ENCODE measurements around the gene JPH4. TPM values are rescaled to one million over a fixed set of nuclear protein-coding genes. Genes with fewer than 3 reads are reported as not detected.

JPH4 gene
- polyA plus RNA-seq, 1 donor (not counting 4 experiments of a cell fraction or from before 2014, with no cell fraction given) = 0.01 TPM

DNA sequence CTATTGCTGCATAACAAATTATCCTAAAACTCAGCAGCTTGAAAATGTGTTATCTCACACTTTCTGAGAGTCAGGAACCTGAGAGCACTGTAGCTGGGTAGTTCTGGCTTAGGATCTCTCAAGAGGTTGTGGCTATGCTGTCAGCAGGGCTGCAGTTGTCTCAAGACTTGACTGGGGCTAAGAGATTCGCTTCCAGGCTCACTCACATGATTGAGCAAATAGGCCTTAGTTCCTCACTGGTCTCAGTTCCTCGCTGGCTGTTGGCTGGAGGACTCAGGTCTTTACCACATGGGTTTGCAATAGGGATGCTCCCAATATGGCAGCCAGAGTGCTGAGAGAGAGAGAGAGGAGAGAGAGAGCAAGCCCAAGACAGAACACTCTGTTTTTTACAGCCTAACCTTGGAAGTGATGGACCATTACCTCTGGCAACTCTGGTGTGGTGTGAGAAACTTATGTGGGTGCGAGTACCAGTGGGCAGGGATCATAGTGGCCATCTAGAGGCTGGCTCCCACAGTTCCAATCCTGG lies 41.6 kb upstream of the JPH4 start:
- Histone ChIP-seq H3K9ac (ENCODE audit: control insufficient read depth, extremely low read depth, insufficient read depth, low read length) (no peak overlapping the region), H4K20me1 (ENCODE audit: control insufficient read depth, extremely low read depth, insufficient read depth, low read length) (no peaks in the 10 kb centered on the region), H3K4me1 (ENCODE audit: control insufficient read depth, extremely low read depth, insufficient read depth, low read length) (no peaks in the 10 kb centered on the region), H3K9me1 (ENCODE audit: control insufficient read depth, extremely low read depth, insufficient read depth, low read length) (no peaks in the 10 kb centered on the region), H3K79me2 (ENCODE audit: control insufficient read depth, insufficient read depth, low read length) (no peaks in the 10 kb centered on the region), H3K36me3 (ENCODE audit: control insufficient read depth in 2 of 2, extremely low read depth in 1 of 2, insufficient read depth in 2 of 2, low read length in 2 of 2) (no peaks in the 10 kb centered on the region), H3K27me3 (ENCODE audit: control insufficient read depth, extremely low read depth, insufficient read depth, low read length) (peaks cover 4% of the 10 kb centered on the region), H3K4me3 (ENCODE audit: control insufficient read depth in 2 of 3, extremely low read depth in 1 of 3, insufficient read depth in 2 of 3, low read depth in 1 of 3, low read length in 3 of 3) (no peak overlapping the region), H2AFZ (ENCODE audit: control insufficient read depth, low read length) (no peak overlapping the region), H3K9me3 (ENCODE audit: control insufficient read depth, low read depth, low read length) (peaks cover 2% of the 10 kb centered on the region), H3K27ac (ENCODE audit: control insufficient read depth, insufficient read depth, low read length) (no peak overlapping the region), H3K4me2 (ENCODE audit: control insufficient read depth, extremely low read depth, insufficient read depth, low read depth, low read length) (no peak overlapping the region)
- FAIRE-seq (no peak), DNase-seq (ENCODE audit: low read depth, low spot score) (no peak)
- no peak for TF ChIP-seq EZH2 (IDR thresholded peaks at IDR 0.05; ENCODE audit: low read length)
- TF ChIP-seq, protein P1, sequence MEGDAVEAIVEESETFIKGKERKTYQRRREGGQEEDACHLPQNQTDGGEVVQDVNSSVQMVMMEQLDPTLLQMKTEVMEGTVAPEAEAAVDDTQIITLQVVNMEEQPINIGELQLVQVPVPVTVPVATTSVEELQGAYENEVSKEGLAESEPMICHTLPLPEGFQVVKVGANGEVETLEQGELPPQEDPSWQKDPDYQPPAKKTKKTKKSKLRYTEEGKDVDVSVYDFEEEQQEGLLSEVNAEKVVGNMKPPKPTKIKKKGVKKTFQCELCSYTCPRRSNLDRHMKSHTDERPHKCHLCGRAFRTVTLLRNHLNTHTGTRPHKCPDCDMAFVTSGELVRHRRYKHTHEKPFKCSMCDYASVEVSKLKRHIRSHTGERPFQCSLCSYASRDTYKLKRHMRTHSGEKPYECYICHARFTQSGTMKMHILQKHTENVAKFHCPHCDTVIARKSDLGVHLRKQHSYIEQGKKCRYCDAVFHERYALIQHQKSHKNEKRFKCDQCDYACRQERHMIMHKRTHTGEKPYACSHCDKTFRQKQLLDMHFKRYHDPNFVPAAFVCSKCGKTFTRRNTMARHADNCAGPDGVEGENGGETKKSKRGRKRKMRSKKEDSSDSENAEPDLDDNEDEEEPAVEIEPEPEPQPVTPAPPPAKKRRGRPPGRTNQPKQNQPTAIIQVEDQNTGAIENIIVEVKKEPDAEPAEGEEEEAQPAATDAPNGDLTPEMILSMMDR (optimal IDR thresholded peaks at IDR 0.05 in 1 of 3, IDR thresholded peaks at IDR 0.05 in 1 of 3, conservative IDR thresholded peaks at IDR 0.05 in 1 of 3; ENCODE audit: extremely low read depth in 1 of 3, insufficient read depth in 2 of 3, low read length in 3 of 3) = no peak
- dilution Hi-C loops (cut with MboI; ENCODE audit: extremely low pct_ligation_motif_present, low sequenced_read_pairs) = no loop called here

DNA sequence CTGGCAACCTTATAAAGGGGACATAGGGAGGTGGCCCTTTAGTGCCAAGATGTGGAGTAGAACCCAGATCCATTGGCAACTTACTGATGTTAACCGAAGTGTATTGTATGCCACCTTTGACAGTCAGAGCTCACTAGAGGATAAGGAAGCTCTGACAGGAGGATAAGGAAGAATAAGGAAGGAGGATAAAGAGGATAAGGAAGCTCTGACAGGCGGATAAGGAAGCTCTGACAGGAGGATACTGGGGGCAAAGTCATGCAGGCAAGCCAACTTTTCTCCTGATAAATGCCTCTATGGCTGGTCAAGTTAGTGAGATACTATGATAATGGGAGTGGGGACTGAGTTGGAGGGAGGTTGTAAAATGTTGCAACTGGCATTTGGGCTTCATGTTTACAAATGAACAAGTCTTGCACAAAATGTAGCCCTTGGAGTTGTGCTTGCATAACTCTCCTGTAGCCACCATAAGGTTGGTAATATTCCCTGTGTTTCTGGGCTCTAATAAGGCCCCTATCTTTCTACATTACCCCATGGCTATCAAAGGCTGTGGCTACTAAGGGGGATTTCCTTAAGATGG lies 39.9 kb upstream of the JPH4 start:
- no peaks in the 10 kb centered on the region for H3K9me1 ChIP-seq (ENCODE audit: control insufficient read depth, extremely low read depth, insufficient read depth, low read length)
- no peaks in the 10 kb centered on the region for H3K9me3 ChIP-seq (ENCODE audit: control insufficient read depth, low read depth, low read length)
- H3K4me3 ChIP-seq (ENCODE audit: control insufficient read depth in 2 of 3, extremely low read depth in 1 of 3, insufficient read depth in 2 of 3, low read depth in 1 of 3, low read length in 3 of 3) = no peak overlapping the region
- no peak overlapping the region for H3K27ac ChIP-seq (ENCODE audit: control insufficient read depth, insufficient read depth, low read length)
- TF ChIP-seq, protein P1 (optimal IDR thresholded peaks at IDR 0.05 in 1 of 3, IDR thresholded peaks at IDR 0.05 in 1 of 3, conservative IDR thresholded peaks at IDR 0.05 in 1 of 3; ENCODE audit: extremely low read depth in 1 of 3, insufficient read depth in 2 of 3, low read length in 3 of 3) = no peak
- no peak for TF ChIP-seq EZH2 (IDR thresholded peaks at IDR 0.05; ENCODE audit: low read length)
- dilution Hi-C loops (cut with MboI; ENCODE audit: extremely low pct_ligation_motif_present, low sequenced_read_pairs) = no loop called here
- no peak overlapping the region for H2AFZ ChIP-seq (ENCODE audit: control insufficient read depth, low read length)
- DNase-seq (ENCODE audit: low read depth, low spot score) (no peak), FAIRE-seq (no peak)
- H3K9ac ChIP-seq (ENCODE audit: control insufficient read depth, extremely low read depth, insufficient read depth, low read length) = no peak overlapping the region
- no peaks in the 10 kb centered on the region for H3K79me2 ChIP-seq (ENCODE audit: control insufficient read depth, insufficient read depth, low read length)
- H3K4me2 ChIP-seq (ENCODE audit: control insufficient read depth, extremely low read depth, insufficient read depth, low read depth, low read length) = no peak overlapping the region
- peaks cover 4% of the 10 kb centered on the region for H3K27me3 ChIP-seq (ENCODE audit: control insufficient read depth, extremely low read depth, insufficient read depth, low read length)
- no peaks in the 10 kb centered on the region for H3K4me1 ChIP-seq (ENCODE audit: control insufficient read depth, extremely low read depth, insufficient read depth, low read length)
- H3K36me3 ChIP-seq (ENCODE audit: control insufficient read depth in 2 of 2, extremely low read depth in 1 of 2, insufficient read depth in 2 of 2, low read length in 2 of 2) = no peaks in the 10 kb centered on the region
- H4K20me1 ChIP-seq (ENCODE audit: control insufficient read depth, extremely low read depth, insufficient read depth, low read length) = no peaks in the 10 kb centered on the region

Data from keratinocyte (primary cell).